HepG2 (cell line): ENCODE results near the gene AP2S1. TPM values are rescaled to one million over a fixed set of nuclear protein-coding genes. Genes with fewer than 3 reads are reported as not detected.

Experiments
- CHD2 ChIP-seq: IDR thresholded peaks from 2 replicates; pipeline ENCODE4 v1.6.1; 2011; ENCODE audit warnings: low read depth, low read length, improper control_type of control experiment
- DNMT1 ChIP-seq: sonication (generic); formaldehyde crosslinking; IDR thresholded peaks from 2 replicates; pipeline ENCODE4 v1.5.1; 2020; ENCODE audit warnings: mild to moderate bottlenecking, missing genetic modification reagents
- FOXK2 ChIP-seq: fragments of 450-650 bp; IDR thresholded peaks from 2 replicates; pipeline ENCODE4 v1.6.1; 2016
- FOXP1 ChIP-seq, 2 experiments: fragments of 450-650 bp in 1 of 2; IDR thresholded peaks; 2 replicates each; pipeline ENCODE4 v1.6.1; 2017 to 2018; ENCODE audit warnings: antibody characterized with exemption in 1 of 2
- HDAC1 ChIP-seq: sonication (generic); formaldehyde crosslinking; IDR thresholded peaks from 2 replicates; pipeline ENCODE4 v1.5.1; 2020; ENCODE audit warnings: mild to moderate bottlenecking, missing genetic modification reagents
- HNF4A ChIP-seq: sonication (generic); formaldehyde crosslinking; IDR thresholded peaks from 2 replicates; pipeline ENCODE4 v1.4.0; 2020; ENCODE audit warnings: missing genetic modification reagents
- HOMEZ ChIP-seq: IDR thresholded peaks from 2 replicates; pipeline ENCODE4 v1.6.1; 2016; ENCODE audit warnings: low read depth
- KAT8 ChIP-seq: IDR thresholded peaks from 2 replicates; pipeline ENCODE4 v1.6.1; 2016; ENCODE audit warnings: missing genetic modification reagents, missing compliant biosample characterization
- NCOR1 ChIP-seq: fragments of 200-600 bp; sonication (generic); IDR thresholded peaks from 2 replicates; pipeline ENCODE4 v1.7.0; 2017; ENCODE audit warnings: antibody characterized with exemption, low read length, borderline replicate concordance
- NFATC3 ChIP-seq: sonication (generic); formaldehyde crosslinking; IDR thresholded peaks from 2 replicates; pipeline ENCODE4 v1.5.1; 2020; ENCODE audit warnings: mild to moderate bottlenecking, missing genetic modification reagents
- PATZ1 ChIP-seq: sonication (generic); formaldehyde crosslinking; IDR thresholded peaks from 2 replicates; pipeline ENCODE4 v1.4.0; 2020; ENCODE audit warnings: missing genetic modification reagents
- SNAI1 ChIP-seq: sonication (generic); formaldehyde crosslinking; IDR thresholded peaks from 2 replicates; pipeline ENCODE4 v1.5.0; 2020; ENCODE audit warnings: mild to moderate bottlenecking, missing genetic modification reagents, borderline replicate concordance
- SP140L ChIP-seq: sonication (generic); formaldehyde crosslinking; IDR thresholded peaks from 2 replicates; pipeline ENCODE4 v1.4.0; 2020; ENCODE audit warnings: missing genetic modification reagents, borderline replicate concordance
- TARDBP ChIP-seq: sonication (generic); formaldehyde crosslinking; IDR thresholded peaks from 2 replicates; pipeline ENCODE4 v1.8.0; 2022; ENCODE audit warnings: mild to moderate bottlenecking, missing genetic modification reagents
- TCF12 ChIP-seq, 2 experiments: fragments of 450-650 bp in 1 of 2; sonication (generic) in 1 of 2; formaldehyde crosslinking in 1 of 2; IDR thresholded peaks; 2 replicates each; pipeline versions ENCODE4 v1.6.1 to v1.8.0; 2017 to 2022; ENCODE audit warnings: antibody characterized with exemption in 1 of 2, mild to moderate bottlenecking in 1 of 2, missing genetic modification reagents in 1 of 2, moderate library complexity in 1 of 2
- TEAD3 ChIP-seq: optimal IDR thresholded peaks from 2 replicates; pipeline ENCODE3; 2016; ENCODE audit warnings: borderline replicate concordance
- ZFP90 ChIP-seq: sonication (generic); formaldehyde crosslinking; IDR thresholded peaks from 2 replicates; pipeline ENCODE4 v1.8.0; 2022; ENCODE audit warnings: missing genetic modification reagents, mild to moderate bottlenecking, inconsistent platforms, borderline replicate concordance
- ZNF10 ChIP-seq: sonication (generic); formaldehyde crosslinking; IDR thresholded peaks from 2 replicates; pipeline ENCODE4 v1.4.0; 2020; ENCODE audit warnings: mild to moderate bottlenecking, low read depth, missing genetic modification reagents, borderline replicate concordance
- ZNF24 ChIP-seq: fragments of 450-650 bp; IDR thresholded peaks from 2 replicates; pipeline ENCODE4 v1.6.1; 2017; ENCODE audit warnings: antibody characterized with exemption, mild to moderate bottlenecking
- ZNF263 ChIP-seq: sonication (generic); formaldehyde crosslinking; IDR thresholded peaks from 2 replicates; pipeline ENCODE4 v1.4.0; 2020; ENCODE audit warnings: missing genetic modification reagents
- ZNF3 ChIP-seq: IDR thresholded peaks from 2 replicates; pipeline ENCODE4 v1.7.0; 2017; ENCODE audit warnings: inconsistent platforms
- ZNF430 ChIP-seq: sonication (generic); formaldehyde crosslinking; IDR thresholded peaks from 2 replicates; pipeline ENCODE4 v1.9.0; 2021; ENCODE audit warnings: mild to moderate bottlenecking, missing genetic modification reagents
- ZNF570 ChIP-seq: sonication (generic); formaldehyde crosslinking; IDR thresholded peaks from 2 replicates; pipeline ENCODE4 v1.4.0; 2020; ENCODE audit warnings: mild to moderate bottlenecking, missing genetic modification reagents, borderline replicate concordance
- ZNF576 ChIP-seq: sonication (generic); formaldehyde crosslinking; IDR thresholded peaks from 2 replicates; pipeline ENCODE4 v1.4.0; 2020; ENCODE audit warnings: mild to moderate bottlenecking, missing genetic modification reagents
- ZNF580 ChIP-seq: IDR thresholded peaks from 2 replicates; pipeline ENCODE4 v1.6.1; 2016; ENCODE audit warnings: low read depth, borderline replicate concordance
- ZNF816 ChIP-seq: sonication (generic); formaldehyde crosslinking; IDR thresholded peaks from 2 replicates; pipeline ENCODE4 v1.8.0; 2022; ENCODE audit warnings: missing genetic modification reagents, mild to moderate bottlenecking, borderline replicate concordance
- ZSCAN22 ChIP-seq: sonication (generic); formaldehyde crosslinking; IDR thresholded peaks from 2 replicates; pipeline ENCODE4 v1.4.0; 2020; ENCODE audit warnings: mild to moderate bottlenecking, missing genetic modification reagents
- polyA plus RNA-seq, 8 experiments: library from polyadenylated mRNA; depleted of rRNA in 3 of 8; stranded (reverse) in 7 of 8; unstranded in 1 of 8; fragments of >200 nt; fragmentation: Illumina TruSeq in 4 of 8; extraction: Trizol in 4 of 8; gene quantifications; 2 replicates each; pipeline versions ENCODE4 v1.2.1 to v1.2.3, GENCODE V29; 2011 to 2016; ENCODE audit warnings: low read depth in 4 of 8, missing spikeins in 1 of 8, mixed read lengths in 1 of 8; ENCODE audit not compliant: insufficient read depth in 1 of 8
- total RNA-seq, 5 experiments: library from RNA; depleted of rRNA; stranded (reverse); fragments of >200 nt; fragmentation: Illumina TruSeq; extraction: Trizol; gene quantifications; 2 replicates each; pipeline ENCODE4 v1.2.3, GENCODE V29; 2016; ENCODE audit warnings: low read depth in 1 of 5

Gene AP2S1
- total and polyA plus RNA-seq, 2 of the 13 experiments (the other 11 are each of a cell fraction or from before 2014, with no cell fraction given): 45.2 to 86.1 TPM

GRCh38 chr19:46850228-46851203 lies at the start of gene AP2S1 (continued):
- TF ChIP-seq TEAD3 (CRISPR knock-in tag) (no peak), NCOR1 (no peak; the same call in 1 of the 2 replicates), ZNF263 (CRISPR knock-in tag) (peak; percentile 29; the same call in 1 of the 2 replicates), FOXP1 (IDR thresholded peaks at IDR 0.05) (no peak), FOXP1 (CRISPR knock-in tag; IDR thresholded peaks at IDR 0.05) (no peak), ZSCAN22 (CRISPR knock-in tag) (0 out of 2 replicates have a peak, but pooled peaks have one; percentile 69), KAT8 (peak; percentile 84), ZNF580 (CRISPR knock-in tag) (no peak; the same call in 1 of the 2 replicates), HOMEZ (no peak), FOXK2 (no peak), TARDBP (CRISPR knock-in tag) (peak; percentile 58; the same call in 1 of the 2 replicates), ZNF24 (no peak), ZNF816 (CRISPR knock-in tag) (peak; percentile 84), ZNF3 (no peak), DNMT1 (no peak), TCF12 (IDR thresholded peaks at IDR 0.05) (no peak), TCF12 (CRISPR knock-in tag; IDR thresholded peaks at IDR 0.05) (no peak), SNAI1 (CRISPR knock-in tag) (no peak), HDAC1 (CRISPR knock-in tag) (peak; percentile 92), ZNF576 (0 out of 2 replicates have a peak, but pooled peaks have one; percentile 61), ZFP90 (CRISPR knock-in tag) (peak; percentile 93), SP140L (CRISPR knock-in tag) (no peak), ZNF10 (CRISPR knock-in tag) (peak; percentile 35; the same call in 1 of the 2 replicates), ZNF570 (CRISPR knock-in tag) (no peak), CHD2 (peak; percentile 83; the same call in 1 of the 2 replicates), PATZ1 (CRISPR knock-in tag) (peak; percentile 66), ZNF430 (CRISPR knock-in tag) (peak; percentile 55; the same call in 1 of the 2 replicates), NFATC3 (CRISPR knock-in tag) (0 out of 2 replicates have a peak, but pooled peaks have one; percentile 42), HNF4A (CRISPR knock-in tag) (peak; percentile 27; the same call in 1 of the 2 replicates)
